ENCODE data around the gene CMPK1. TPM values are rescaled to one million over a fixed set of nuclear protein-coding genes. Genes with fewer than 3 reads are reported as not detected.

CMPK1 gene
- total RNA-seq, 1 donor from 2014 or later, result 127 TPM

GRCh38 chr1:47325528-47325927, 8.1 kb upstream of the CMPK1 start:
- intact Hi-C loops (cut with DNase I), result no loop called here
- H3K9me3 ChIP-seq, result no peaks in the 10 kb centered on the region
- no peaks in the 10 kb centered on the region for H3K4me1 ChIP-seq
- no peaks in the 10 kb centered on the region for H3K27me3 ChIP-seq
- TF ChIP-seq, protein P1, sequence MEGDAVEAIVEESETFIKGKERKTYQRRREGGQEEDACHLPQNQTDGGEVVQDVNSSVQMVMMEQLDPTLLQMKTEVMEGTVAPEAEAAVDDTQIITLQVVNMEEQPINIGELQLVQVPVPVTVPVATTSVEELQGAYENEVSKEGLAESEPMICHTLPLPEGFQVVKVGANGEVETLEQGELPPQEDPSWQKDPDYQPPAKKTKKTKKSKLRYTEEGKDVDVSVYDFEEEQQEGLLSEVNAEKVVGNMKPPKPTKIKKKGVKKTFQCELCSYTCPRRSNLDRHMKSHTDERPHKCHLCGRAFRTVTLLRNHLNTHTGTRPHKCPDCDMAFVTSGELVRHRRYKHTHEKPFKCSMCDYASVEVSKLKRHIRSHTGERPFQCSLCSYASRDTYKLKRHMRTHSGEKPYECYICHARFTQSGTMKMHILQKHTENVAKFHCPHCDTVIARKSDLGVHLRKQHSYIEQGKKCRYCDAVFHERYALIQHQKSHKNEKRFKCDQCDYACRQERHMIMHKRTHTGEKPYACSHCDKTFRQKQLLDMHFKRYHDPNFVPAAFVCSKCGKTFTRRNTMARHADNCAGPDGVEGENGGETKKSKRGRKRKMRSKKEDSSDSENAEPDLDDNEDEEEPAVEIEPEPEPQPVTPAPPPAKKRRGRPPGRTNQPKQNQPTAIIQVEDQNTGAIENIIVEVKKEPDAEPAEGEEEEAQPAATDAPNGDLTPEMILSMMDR (IDR thresholded peaks at IDR 0.05), result no peak
- no peak overlapping the region for H3K27ac ChIP-seq
- DNase-seq (no peak), ATAC-seq (no peak)
- no peaks in the 10 kb centered on the region for H3K36me3 ChIP-seq
- no peak overlapping the region for H3K4me3 ChIP-seq

- intact Hi-C loops (cut with DNase I), result no loop called here
- ATAC-seq (no peak), DNase-seq (no peak)
- TF ChIP-seq, protein P1 (IDR thresholded peaks at IDR 0.05), result no peak
- Histone ChIP-seq H3K9me3 (no peaks in the 10 kb centered on the region), H3K4me3 (no peak overlapping the region), H3K36me3 (no peaks in the 10 kb centered on the region), H3K4me1 (no peaks in the 10 kb centered on the region), H3K27me3 (no peaks in the 10 kb centered on the region), H3K27ac (no peak overlapping the region)
Measured at GRCh38 chr1:47326271-47326670, 7.3 kb upstream of the CMPK1 start.

DNA sequence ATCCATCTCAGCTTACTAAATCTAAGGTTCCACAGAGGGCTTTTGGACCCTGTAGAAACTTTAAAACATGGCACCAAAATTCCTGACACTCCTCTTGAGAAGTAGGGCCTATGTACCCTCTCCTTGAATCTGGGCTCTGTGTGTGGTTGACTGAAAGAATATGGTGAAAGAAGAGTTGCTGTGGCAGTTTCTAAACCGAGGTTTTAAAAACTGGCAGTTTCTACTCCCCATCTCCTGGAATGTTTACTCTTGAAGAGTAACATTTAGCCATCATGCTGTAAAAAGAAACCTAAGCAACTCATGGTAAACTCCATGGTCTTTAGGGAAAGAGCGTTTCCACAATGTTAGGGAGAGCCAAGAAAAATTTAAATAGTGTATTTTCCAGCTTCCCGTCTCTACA, 4.6 kb upstream of the CMPK1 start:
- no peaks in the 10 kb centered on the region for H3K36me3 ChIP-seq
- H3K9me3 ChIP-seq, result no peaks in the 10 kb centered on the region
- ATAC-seq, result no peak
- H3K4me1 ChIP-seq, result peaks cover 4% of the 10 kb centered on the region
- no peak overlapping the region for H3K27ac ChIP-seq
- TF ChIP-seq, protein P1 (IDR thresholded peaks at IDR 0.05), result no peak
- no peaks in the 10 kb centered on the region for H3K27me3 ChIP-seq
- H3K4me3 ChIP-seq, result no peak overlapping the region
- intact Hi-C loops (cut with DNase I), result no loop called here
- DNase-seq, result no peak

DNA sequence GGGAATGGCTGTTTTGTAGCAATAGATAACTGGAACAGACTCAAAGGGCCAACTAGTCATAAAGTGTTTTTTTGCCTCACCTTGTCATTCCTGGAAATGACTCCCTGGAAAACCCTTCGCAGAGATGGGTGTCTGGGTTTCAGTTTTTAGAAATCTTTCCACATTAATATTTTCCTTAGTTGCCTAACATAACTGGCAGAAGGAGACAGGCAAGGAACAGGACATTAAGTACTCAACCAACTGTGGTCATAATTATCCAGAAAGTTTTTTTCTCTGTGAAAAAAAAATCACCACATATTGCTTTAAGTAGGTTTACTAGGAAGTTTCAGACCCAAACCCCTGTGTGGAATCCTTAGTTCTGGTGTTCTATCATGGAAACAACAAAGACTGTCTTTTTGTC, 3.4 kb upstream of the CMPK1 start:
- intact Hi-C loops (cut with DNase I), result no loop called here
- Histone ChIP-seq H3K36me3 (no peaks in the 10 kb centered on the region), H3K4me1 (peaks cover 10% of the 10 kb centered on the region), H3K27me3 (no peaks in the 10 kb centered on the region), H3K27ac (no peak overlapping the region), H3K4me3 (no peak overlapping the region), H3K9me3 (no peaks in the 10 kb centered on the region)
- DNase-seq (no peak), ATAC-seq (no peak)
- TF ChIP-seq, protein P1 (IDR thresholded peaks at IDR 0.05), result no peak

DNA sequence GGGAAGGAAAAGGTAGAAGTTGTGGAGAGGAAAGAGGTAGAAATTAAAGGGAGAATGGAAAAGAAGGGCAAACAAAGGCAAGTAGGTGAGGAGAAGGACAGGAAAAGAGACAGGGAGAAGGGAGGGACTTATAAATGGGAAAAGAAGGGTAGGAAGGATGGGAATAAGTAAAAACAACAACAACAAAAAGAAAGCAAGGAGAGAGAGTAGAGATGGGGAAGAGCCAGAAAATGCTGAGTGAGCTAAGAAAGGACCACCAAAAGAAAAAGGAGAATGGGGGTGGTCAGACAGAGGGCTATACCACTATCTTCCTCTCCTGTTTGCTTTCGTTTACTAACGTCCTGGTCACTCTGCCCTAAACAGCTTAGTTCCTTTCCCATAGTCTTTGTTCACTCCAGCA, 1.7 kb upstream of the CMPK1 start:
- intact Hi-C loops (cut with DNase I), result no loop called here
- ATAC-seq, result no peak
- H3K27ac ChIP-seq, result no peak overlapping the region

More for the DNA sequence above, 1.7 kb upstream of the CMPK1 start:
- no peaks in the 10 kb centered on the region for H3K27me3 ChIP-seq
- H3K4me1 ChIP-seq, result peaks cover 19% of the 10 kb centered on the region
- no peaks in the 10 kb centered on the region for H3K36me3 ChIP-seq
- TF ChIP-seq, protein P1 (IDR thresholded peaks at IDR 0.05), result no peak
- no peak overlapping the region for H3K4me3 ChIP-seq
- no peaks in the 10 kb centered on the region for H3K9me3 ChIP-seq
- no peak for DNase-seq

Data from upper lobe of right lung (tissue), 1 donor.